ENCODE measurements around the gene SPIC. TPM values are rescaled to one million over a fixed set of nuclear protein-coding genes. Genes with fewer than 3 reads are reported as not detected.

SPIC gene
- polyA plus RNA-seq (2013, experiment 1 of 2), result not detected
- not detected for polyA plus RNA-seq (2013, experiment 2 of 2)

GRCh38 chr12:101474711-101475386 is at the start of gene SPIC:
TSS of gene SPIC (plus strand) at chr12:101475336. CDS start at chr12:101476905, 1,569 bp downstream.
- Histone ChIP-seq H3K4me1 (ENCODE audit: control insufficient read depth, insufficient read depth, low read depth, low read length) (peaks cover 1% of the 10 kb centered on the region), H3K36me3 (ENCODE audit: control insufficient read depth in 1 of 2, insufficient read depth in 2 of 2, low read depth in 1 of 2, low read length in 2 of 2) (no peaks in the 10 kb centered on the region), H3K23ac (ENCODE audit: low read length in 2 of 2) (no peak within 1 kb of the TSS), H2BK12ac (ENCODE audit: low read length in 2 of 2) (no peak within 1 kb of the TSS), H2BK15ac (ENCODE audit: low read depth, poor library complexity, severe bottlenecking) (no peak within 1 kb of the TSS), H3K79me1 (replicated peaks; ENCODE audit: low read length, poor library complexity, severe bottlenecking) (no peaks in the 10 kb centered on the region), H3K4me3 (ENCODE audit: insufficient read depth in 1 of 2, low read depth in 1 of 2, low read length in 2 of 2) (no peak within 1 kb of the TSS), H3K27me3 (ENCODE audit: control insufficient read depth in 1 of 2, insufficient read depth in 1 of 2, low read length in 2 of 2) (no peaks in the 10 kb centered on the region), H3K4me2 (ENCODE audit: low read length, poor library complexity, severe bottlenecking) (no peak within 1 kb of the TSS), H3K9ac (ENCODE audit: low read length) (no peak within 1 kb of the TSS), H4K91ac (ENCODE audit: low read length) (no peak within 1 kb of the TSS), H3K9me3 (ENCODE audit: control insufficient read depth, low read length) (no peaks in the 10 kb centered on the region), H2AFZ (ENCODE audit: low read depth, low read length) (no peak within 1 kb of the TSS), H3K14ac (ENCODE audit: low read length in 2 of 2) (no peak within 1 kb of the TSS), H2BK5ac (ENCODE audit: low read depth, low read length, poor library complexity, severe bottlenecking) (no peak within 1 kb of the TSS), H3K18ac (ENCODE audit: low read depth in 1 of 2, low read length in 2 of 2) (no peak within 1 kb of the TSS), H2BK120ac (ENCODE audit: low read depth, low read length) (no peak within 1 kb of the TSS), H4K8ac (ENCODE audit: low read length) (no peak within 1 kb of the TSS), H2AK5ac (ENCODE audit: low read length, severe bottlenecking) (no peak within 1 kb of the TSS), H3K4ac (ENCODE audit: low read depth in 1 of 2, low read length in 2 of 2) (no peak within 1 kb of the TSS), H3K27ac (ENCODE audit: low read length, poor library complexity, severe bottlenecking) (no peak within 1 kb of the TSS)
- DNase-seq, result no peak
- WGBS, result 81% methylated on average over 4 of the region's 5 CpGs

GRCh38 chr12:101430456-101430855 is 44.7 kb upstream of the SPIC start:
- H3K4me1 ChIP-seq (ENCODE audit: control insufficient read depth, insufficient read depth, low read depth, low read length), result no peaks in the 10 kb centered on the region
- no peak for DNase-seq
- H3K27ac ChIP-seq (ENCODE audit: low read length, poor library complexity, severe bottlenecking), result no peak overlapping the region
- no peak overlapping the region for H3K4me3 ChIP-seq (ENCODE audit: insufficient read depth in 1 of 2, low read depth in 1 of 2, low read length in 2 of 2)
- H2BK5ac ChIP-seq (ENCODE audit: low read depth, low read length, poor library complexity, severe bottlenecking), result no peak overlapping the region
- H2BK12ac ChIP-seq (ENCODE audit: low read length in 2 of 2), result no peak overlapping the region
- no peak overlapping the region for H3K23ac ChIP-seq (ENCODE audit: low read length in 2 of 2)
- H3K9me3 ChIP-seq (ENCODE audit: control insufficient read depth, low read length), result no peaks in the 10 kb centered on the region
- H3K79me1 ChIP-seq (replicated peaks; ENCODE audit: low read length, poor library complexity, severe bottlenecking), result no peaks in the 10 kb centered on the region
- H2BK120ac ChIP-seq (ENCODE audit: low read depth, low read length), result no peak overlapping the region
- H3K4ac ChIP-seq (ENCODE audit: low read depth in 1 of 2, low read length in 2 of 2), result no peak overlapping the region
- H3K27me3 ChIP-seq (ENCODE audit: control insufficient read depth in 1 of 2, insufficient read depth in 1 of 2, low read length in 2 of 2), result no peaks in the 10 kb centered on the region
- H3K18ac ChIP-seq (ENCODE audit: low read depth in 1 of 2, low read length in 2 of 2), result no peak overlapping the region
- no peak overlapping the region for H2AFZ ChIP-seq (ENCODE audit: low read depth, low read length)
- no peak overlapping the region for H2AK5ac ChIP-seq (ENCODE audit: low read length, severe bottlenecking)
- no CpG with 5 or more reads among the region's 2 CpGs for WGBS
- no peak overlapping the region for H3K14ac ChIP-seq (ENCODE audit: low read length in 2 of 2)
- no peak overlapping the region for H4K91ac ChIP-seq (ENCODE audit: low read length)
- H3K4me2 ChIP-seq (ENCODE audit: low read length, poor library complexity, severe bottlenecking), result no peak overlapping the region
- H3K36me3 ChIP-seq (ENCODE audit: control insufficient read depth in 1 of 2, insufficient read depth in 2 of 2, low read depth in 1 of 2, low read length in 2 of 2), result no peaks in the 10 kb centered on the region
- H2BK15ac ChIP-seq (ENCODE audit: low read depth, poor library complexity, severe bottlenecking), result no peak overlapping the region
- no peak overlapping the region for H3K9ac ChIP-seq (ENCODE audit: low read length)
- H4K8ac ChIP-seq (ENCODE audit: low read length), result no peak overlapping the region

GRCh38 chr12:101436136-101436535 is 39.0 kb upstream of the SPIC start:
- no peak overlapping the region for H3K4ac ChIP-seq (ENCODE audit: low read depth in 1 of 2, low read length in 2 of 2)
- no peak overlapping the region for H3K27ac ChIP-seq (ENCODE audit: low read length, poor library complexity, severe bottlenecking)
- H3K79me1 ChIP-seq (replicated peaks; ENCODE audit: low read length, poor library complexity, severe bottlenecking), result no peaks in the 10 kb centered on the region
- no peak overlapping the region for H2AFZ ChIP-seq (ENCODE audit: low read depth, low read length)
- no peak overlapping the region for H2BK12ac ChIP-seq (ENCODE audit: low read length in 2 of 2)
- DNase-seq, result no peak
- no peak overlapping the region for H3K18ac ChIP-seq (ENCODE audit: low read depth in 1 of 2, low read length in 2 of 2)
- H3K4me2 ChIP-seq (ENCODE audit: low read length, poor library complexity, severe bottlenecking), result no peak overlapping the region
- no peak overlapping the region for H4K8ac ChIP-seq (ENCODE audit: low read length)
- no peaks in the 10 kb centered on the region for H3K4me1 ChIP-seq (ENCODE audit: control insufficient read depth, insufficient read depth, low read depth, low read length)
- H2AK5ac ChIP-seq (ENCODE audit: low read length, severe bottlenecking), result no peak overlapping the region
- H4K91ac ChIP-seq (ENCODE audit: low read length), result no peak overlapping the region
- no peak overlapping the region for H3K9ac ChIP-seq (ENCODE audit: low read length)
- no peak overlapping the region for H2BK15ac ChIP-seq (ENCODE audit: low read depth, poor library complexity, severe bottlenecking)
- H2BK5ac ChIP-seq (ENCODE audit: low read depth, low read length, poor library complexity, severe bottlenecking), result no peak overlapping the region
- H3K23ac ChIP-seq (ENCODE audit: low read length in 2 of 2), result no peak overlapping the region
- H3K4me3 ChIP-seq (ENCODE audit: insufficient read depth in 1 of 2, low read depth in 1 of 2, low read length in 2 of 2), result no peak overlapping the region
- no peaks in the 10 kb centered on the region for H3K36me3 ChIP-seq (ENCODE audit: control insufficient read depth in 1 of 2, insufficient read depth in 2 of 2, low read depth in 1 of 2, low read length in 2 of 2)
- no peak overlapping the region for H3K14ac ChIP-seq (ENCODE audit: low read length in 2 of 2)
- H2BK120ac ChIP-seq (ENCODE audit: low read depth, low read length), result no peak overlapping the region
- no peaks in the 10 kb centered on the region for H3K27me3 ChIP-seq (ENCODE audit: control insufficient read depth in 1 of 2, insufficient read depth in 1 of 2, low read length in 2 of 2)
- H3K9me3 ChIP-seq (ENCODE audit: control insufficient read depth, low read length), result no peaks in the 10 kb centered on the region

DNA sequence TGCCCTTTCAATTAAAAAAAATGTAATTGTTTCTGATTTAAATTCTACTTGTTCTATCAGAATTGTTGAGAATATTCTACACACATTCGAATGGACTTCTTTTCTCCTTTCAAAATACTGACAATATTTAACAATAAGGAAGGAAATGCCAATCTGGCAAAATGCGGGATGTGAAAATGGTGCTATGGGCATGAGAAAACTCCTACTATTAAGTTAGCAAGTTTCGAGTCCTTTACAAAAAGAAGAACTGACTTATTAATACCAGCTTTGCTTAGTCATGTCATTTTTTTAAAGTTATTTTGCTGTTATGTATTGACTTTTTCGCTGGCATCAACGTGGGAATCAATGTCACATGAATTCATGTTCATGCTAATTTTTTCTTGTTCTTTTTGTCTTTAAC is 35.9 kb upstream of the SPIC start:
- 64% methylated on average over 2 of the region's 5 CpGs for WGBS
- no peak overlapping the region for H2BK5ac ChIP-seq (ENCODE audit: low read depth, low read length, poor library complexity, severe bottlenecking)
- no peak overlapping the region for H3K23ac ChIP-seq (ENCODE audit: low read length in 2 of 2)
- H2BK12ac ChIP-seq (ENCODE audit: low read length in 2 of 2), result no peak overlapping the region
- DNase-seq, result no peak
- no peaks in the 10 kb centered on the region for H3K36me3 ChIP-seq (ENCODE audit: control insufficient read depth in 1 of 2, insufficient read depth in 2 of 2, low read depth in 1 of 2, low read length in 2 of 2)
- H4K8ac ChIP-seq (ENCODE audit: low read length), result no peak overlapping the region
- H3K4ac ChIP-seq (ENCODE audit: low read depth in 1 of 2, low read length in 2 of 2), result no peak overlapping the region
- no peak overlapping the region for H3K14ac ChIP-seq (ENCODE audit: low read length in 2 of 2)
- no peaks in the 10 kb centered on the region for H3K27me3 ChIP-seq (ENCODE audit: control insufficient read depth in 1 of 2, insufficient read depth in 1 of 2, low read length in 2 of 2)
- no peak overlapping the region for H2BK15ac ChIP-seq (ENCODE audit: low read depth, poor library complexity, severe bottlenecking)
- H3K18ac ChIP-seq (ENCODE audit: low read depth in 1 of 2, low read length in 2 of 2), result no peak overlapping the region
- H3K27ac ChIP-seq (ENCODE audit: low read length, poor library complexity, severe bottlenecking), result no peak overlapping the region
- no peak overlapping the region for H2AK5ac ChIP-seq (ENCODE audit: low read length, severe bottlenecking)
- no peaks in the 10 kb centered on the region for H3K79me1 ChIP-seq (replicated peaks; ENCODE audit: low read length, poor library complexity, severe bottlenecking)
- H3K4me3 ChIP-seq (ENCODE audit: insufficient read depth in 1 of 2, low read depth in 1 of 2, low read length in 2 of 2), result no peak overlapping the region
- no peak overlapping the region for H3K4me2 ChIP-seq (ENCODE audit: low read length, poor library complexity, severe bottlenecking)
- H3K9me3 ChIP-seq (ENCODE audit: control insufficient read depth, low read length), result no peaks in the 10 kb centered on the region
- no peak overlapping the region for H3K9ac ChIP-seq (ENCODE audit: low read length)
- no peak overlapping the region for H2BK120ac ChIP-seq (ENCODE audit: low read depth, low read length)
- H2AFZ ChIP-seq (ENCODE audit: low read depth, low read length), result no peak overlapping the region
- no peaks in the 10 kb centered on the region for H3K4me1 ChIP-seq (ENCODE audit: control insufficient read depth, insufficient read depth, low read depth, low read length)
- H4K91ac ChIP-seq (ENCODE audit: low read length), result no peak overlapping the region

Measured in mesenchymal stem cell (in vitro differentiated cells and primary cell).